ENCODE measurements around the gene HOXA9. TPM values are rescaled to one million over a fixed set of nuclear protein-coding genes. Genes with fewer than 3 reads are reported as not detected.

The HOXA9 gene
- total RNA-seq, 1 experiment from 2014 or later, result 6.9 TPM

DNA sequence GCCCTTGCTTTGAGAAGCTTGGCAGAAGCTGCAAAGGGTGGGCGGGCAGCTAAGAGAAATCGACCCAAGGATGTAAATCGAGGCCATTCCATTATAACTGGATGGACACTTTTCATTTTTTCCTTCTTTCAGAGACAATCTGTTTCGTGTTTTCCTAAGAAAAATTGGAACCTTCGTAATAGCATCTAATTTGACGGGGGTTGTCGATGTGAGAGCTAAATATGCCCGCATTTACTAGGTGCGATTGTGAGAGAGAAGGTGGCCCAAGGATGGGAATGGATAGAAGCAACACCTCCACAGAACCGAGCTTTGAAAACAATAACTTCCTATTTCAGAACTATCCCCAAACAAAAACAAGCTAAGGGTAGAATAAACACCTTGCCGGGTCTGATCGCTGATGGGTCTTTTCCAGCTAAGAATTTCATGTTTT is 33.9 kb downstream of the HOXA9 start:
- POLR2A ChIA-PET, result interaction anchor here (0.6 to 3.2 kb wide), 17 partner anchors 10 to 927 kb away, joined by 3 to 60 read pairs (median 4); partner anchors contain the start of genes HOXA5 and SKAP2
- H3K27me3 Mint-ChIP-seq (ENCODE audit: insufficient read depth, unreplicated experiment), result no peaks in the 10 kb centered on the region
- CTCF ChIA-PET, result interaction anchor here (0.6 to 4.5 kb wide), 12 partner anchors 9 to 449 kb away, joined by 3 to 19 read pairs (median 5); no protein-coding TSS in a partner anchor
- H3K4me3 Mint-ChIP-seq (ENCODE audit: unreplicated experiment), result peak overlapping the region; percentile 80
- TF ChIP-seq, protein P1, sequence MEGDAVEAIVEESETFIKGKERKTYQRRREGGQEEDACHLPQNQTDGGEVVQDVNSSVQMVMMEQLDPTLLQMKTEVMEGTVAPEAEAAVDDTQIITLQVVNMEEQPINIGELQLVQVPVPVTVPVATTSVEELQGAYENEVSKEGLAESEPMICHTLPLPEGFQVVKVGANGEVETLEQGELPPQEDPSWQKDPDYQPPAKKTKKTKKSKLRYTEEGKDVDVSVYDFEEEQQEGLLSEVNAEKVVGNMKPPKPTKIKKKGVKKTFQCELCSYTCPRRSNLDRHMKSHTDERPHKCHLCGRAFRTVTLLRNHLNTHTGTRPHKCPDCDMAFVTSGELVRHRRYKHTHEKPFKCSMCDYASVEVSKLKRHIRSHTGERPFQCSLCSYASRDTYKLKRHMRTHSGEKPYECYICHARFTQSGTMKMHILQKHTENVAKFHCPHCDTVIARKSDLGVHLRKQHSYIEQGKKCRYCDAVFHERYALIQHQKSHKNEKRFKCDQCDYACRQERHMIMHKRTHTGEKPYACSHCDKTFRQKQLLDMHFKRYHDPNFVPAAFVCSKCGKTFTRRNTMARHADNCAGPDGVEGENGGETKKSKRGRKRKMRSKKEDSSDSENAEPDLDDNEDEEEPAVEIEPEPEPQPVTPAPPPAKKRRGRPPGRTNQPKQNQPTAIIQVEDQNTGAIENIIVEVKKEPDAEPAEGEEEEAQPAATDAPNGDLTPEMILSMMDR (IDR thresholded peaks at IDR 0.05; ENCODE audit: unreplicated experiment), result no peak
- intact Hi-C loops (cut with micrococcal nuclease), result no loop called here
- BruUV-seq (replicated peaks), result no TSS peak
- H3K36me3 Mint-ChIP-seq (ENCODE audit: insufficient read depth, unreplicated experiment), result peaks cover 7% of the 10 kb centered on the region
- no peaks in the 10 kb centered on the region for H3K9me3 Mint-ChIP-seq (ENCODE audit: unreplicated experiment)
- peaks cover 38% of the 10 kb centered on the region for H3K4me1 Mint-ChIP-seq (ENCODE audit: insufficient read depth, unreplicated experiment)
- no peak for DNase-seq (ENCODE audit: unreplicated experiment)
- H3K27ac Mint-ChIP-seq (ENCODE audit: low read depth, unreplicated experiment), result peak overlapping the region; percentile 51

DNA sequence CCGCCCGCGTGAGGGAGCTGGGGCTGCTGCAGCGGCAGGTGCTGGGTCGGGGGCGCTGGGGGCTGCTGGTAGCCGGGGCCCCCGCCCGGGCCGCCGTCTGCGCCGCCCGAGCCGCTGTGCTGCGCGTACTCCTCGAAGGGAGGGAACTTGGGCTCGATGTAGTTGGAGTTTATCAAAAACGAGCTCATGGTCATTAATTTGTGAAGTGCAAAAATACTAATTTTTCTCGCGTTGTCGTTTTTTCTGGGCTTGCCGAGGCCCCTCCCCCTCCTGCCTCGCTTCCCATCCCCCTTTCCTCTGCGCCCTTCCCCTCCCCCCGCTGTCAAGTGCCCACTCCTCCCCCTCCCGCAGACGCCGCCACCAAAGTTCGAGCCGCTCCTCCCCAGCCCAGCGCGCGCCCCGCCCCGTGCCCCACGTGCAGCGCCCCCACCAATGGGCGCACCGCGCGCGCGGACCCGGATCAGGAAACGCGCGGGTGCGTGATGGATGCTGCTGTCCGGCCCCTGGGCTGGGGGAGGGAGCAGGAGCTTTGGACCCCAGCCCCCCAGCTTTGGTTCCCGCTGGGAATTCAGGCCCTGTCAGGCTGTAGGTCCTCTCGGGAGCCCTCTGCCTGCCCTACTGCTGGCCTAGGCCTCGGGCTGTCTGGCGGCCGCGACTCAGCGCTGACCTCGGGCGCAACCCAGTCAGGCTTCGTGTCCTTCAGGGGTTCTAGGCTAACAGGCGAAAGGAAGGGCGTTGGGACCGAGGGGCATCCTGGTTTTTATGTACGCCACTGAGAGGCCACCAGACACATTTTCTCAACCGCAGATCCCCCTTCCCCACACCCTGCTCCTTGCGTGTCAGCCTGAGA is 34.6 kb downstream of the HOXA9 start, which contains the start of gene HOXA4:
HOXA4 (minus strand) TSS at position 218 of the 850 bp plus-strand sequence; CDS start at position 194, 24 bp downstream.
- H3K9me3 Mint-ChIP-seq (ENCODE audit: unreplicated experiment), result no peaks in the 10 kb centered on the region
- peak within 1 kb of the TSS; percentile 80 for H3K4me3 Mint-ChIP-seq (ENCODE audit: unreplicated experiment)
- peaks cover 32% of the 10 kb centered on the region for H3K4me1 Mint-ChIP-seq (ENCODE audit: insufficient read depth, unreplicated experiment)
- H3K27ac Mint-ChIP-seq (ENCODE audit: low read depth, unreplicated experiment), result peak within 1 kb of the TSS; percentile 51
- ChIA-PET CTCF (interaction anchor here (0.6 to 4.5 kb wide), 14 partner anchors 10 to 449 kb away, joined by 3 to 19 read pairs (median 4); no protein-coding TSS in a partner anchor), POLR2A (interaction anchor here (0.6 to 3.2 kb wide), 16 partner anchors 11 to 926 kb away, joined by 3 to 60 read pairs (median 4); partner anchors contain the start of genes HOXA5 and SKAP2)
- peak; percentile 93 for DNase-seq (ENCODE audit: unreplicated experiment)
- H3K27me3 Mint-ChIP-seq (ENCODE audit: insufficient read depth, unreplicated experiment), result no peaks in the 10 kb centered on the region
- peaks cover 7% of the 10 kb centered on the region for H3K36me3 Mint-ChIP-seq (ENCODE audit: insufficient read depth, unreplicated experiment)
- TF ChIP-seq, protein P1 (IDR thresholded peaks at IDR 0.05; ENCODE audit: unreplicated experiment), result no peak
- intact Hi-C loops (cut with micrococcal nuclease), result loop anchor here (1.0 kb wide), 1 partner anchor 15 kb away; no protein-coding TSS in a partner anchor
- TSS peak; percentile 83 for BruUV-seq (replicated peaks)

DNA sequence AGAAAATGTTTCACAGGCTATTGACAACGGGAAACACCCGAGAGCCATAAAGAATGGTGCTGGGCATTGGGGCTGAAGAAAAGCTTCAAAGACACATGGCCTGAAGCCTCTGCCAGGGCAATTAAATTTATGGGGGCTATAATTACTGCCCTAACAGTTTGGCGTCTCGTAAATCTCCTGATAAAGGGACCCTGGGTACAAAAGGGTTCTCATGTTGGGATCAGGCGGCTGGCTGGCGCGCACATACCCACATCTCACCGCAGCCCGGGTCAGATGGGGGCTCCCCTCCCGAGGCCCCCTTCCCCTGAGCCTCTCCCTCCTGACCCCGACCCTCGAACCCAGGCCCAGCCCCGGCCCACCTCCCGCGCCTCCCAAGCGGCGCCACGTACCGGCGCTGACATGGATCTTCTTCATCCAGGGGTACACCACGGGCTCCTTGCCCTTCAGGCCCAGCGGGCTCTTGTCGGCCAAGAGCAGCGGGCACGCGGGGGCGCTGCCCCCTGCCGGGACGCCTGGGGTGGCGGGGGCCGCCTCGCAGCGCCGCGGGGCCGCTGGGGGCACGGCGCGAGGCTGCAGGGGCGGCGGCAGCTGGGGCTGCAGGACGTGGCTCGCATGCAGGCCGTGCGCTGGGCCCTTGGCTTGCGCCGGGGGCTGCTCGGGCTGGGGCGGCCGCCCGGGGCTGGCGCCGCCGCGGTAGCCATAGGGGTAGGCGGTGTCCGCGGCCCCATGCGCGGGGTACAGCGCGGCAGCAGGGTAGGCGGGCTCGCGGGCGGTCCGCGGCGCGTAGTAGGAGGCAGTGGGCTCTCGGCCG is 35.4 kb downstream of the HOXA9 start:
- intact Hi-C loops (cut with micrococcal nuclease), result loop anchor here (1.0 kb wide), 1 partner anchor 15 kb away; no protein-coding TSS in a partner anchor
- DNase-seq (ENCODE audit: unreplicated experiment), result no peak
- peaks cover 26% of the 10 kb centered on the region for H3K4me1 Mint-ChIP-seq (ENCODE audit: insufficient read depth, unreplicated experiment)

More for the DNA sequence above, 35.4 kb downstream of the HOXA9 start:
- Mint-ChIP-seq H3K9me3 (ENCODE audit: unreplicated experiment) (no peaks in the 10 kb centered on the region), H3K27ac (ENCODE audit: low read depth, unreplicated experiment) (peak overlapping the region; percentile 51), H3K36me3 (ENCODE audit: insufficient read depth, unreplicated experiment) (peaks cover 7% of the 10 kb centered on the region), H3K27me3 (ENCODE audit: insufficient read depth, unreplicated experiment) (no peaks in the 10 kb centered on the region), H3K4me3 (ENCODE audit: unreplicated experiment) (peak overlapping the region; percentile 80)
- POLR2A ChIA-PET, result interaction anchor here (0.5 to 3.2 kb wide), 9 partner anchors 12 to 926 kb away, joined by 3 to 60 read pairs (median 8); partner anchors contain the start of genes HOXA5 and SKAP2
- BruUV-seq (replicated peaks), result no TSS peak
- CTCF ChIA-PET, result interaction anchor here (0.8 to 4.5 kb wide), 6 partner anchors 12 to 448 kb away, joined by 3 to 19 read pairs (median 6); no protein-coding TSS in a partner anchor
- TF ChIP-seq, protein P1 (IDR thresholded peaks at IDR 0.05; ENCODE audit: unreplicated experiment), result peak; percentile 25
